ENCODE data around the gene NMNAT3.

Gene NMNAT3

GRCh38 chr3:139695426-139696313 lies 17.9 kb upstream of the NMNAT3 start:
- Histone ChIP-seq H3K79me2 (ENCODE audit: insufficient read depth, low read length) (no peaks in the 10 kb centered on the region), H4K20me1 (ENCODE audit: insufficient read depth, low read length, poor library complexity, severe bottlenecking) (no peaks in the 10 kb centered on the region), H2AFZ (ENCODE audit: low read length) (no peak overlapping the region), H3K36me3 (ENCODE audit: insufficient read depth, low read length) (no peaks in the 10 kb centered on the region), H3K27me3 (ENCODE audit: insufficient read depth, low read length, poor library complexity, severe bottlenecking) (no peaks in the 10 kb centered on the region), H3K9me3 (ENCODE audit: insufficient read depth, low read depth, low read length) (no peaks in the 10 kb centered on the region), H3K9ac (ENCODE audit: low read depth, low read length, poor library complexity, severe bottlenecking) (no peak overlapping the region), H3K4me2 (ENCODE audit: low read depth, low read length, poor library complexity, severe bottlenecking) (no peak overlapping the region), H3K4me1 (ENCODE audit: insufficient read depth, low read length, poor library complexity, severe bottlenecking) (no peaks in the 10 kb centered on the region), H3F3A (ENCODE audit: low read depth) (no peaks in the 10 kb centered on the region), H3K9me2 (replicated peaks; ENCODE audit: low read depth, low read length) (no peaks in the 10 kb centered on the region), H3K4me3 (ENCODE audit: low read length, poor library complexity, severe bottlenecking) (no peak overlapping the region)
- TF ChIP-seq EZH2phosphoT487 (IDR thresholded peaks at IDR 0.05; ENCODE audit: borderline replicate concordance): no peak
- TF ChIP-seq, protein P1, sequence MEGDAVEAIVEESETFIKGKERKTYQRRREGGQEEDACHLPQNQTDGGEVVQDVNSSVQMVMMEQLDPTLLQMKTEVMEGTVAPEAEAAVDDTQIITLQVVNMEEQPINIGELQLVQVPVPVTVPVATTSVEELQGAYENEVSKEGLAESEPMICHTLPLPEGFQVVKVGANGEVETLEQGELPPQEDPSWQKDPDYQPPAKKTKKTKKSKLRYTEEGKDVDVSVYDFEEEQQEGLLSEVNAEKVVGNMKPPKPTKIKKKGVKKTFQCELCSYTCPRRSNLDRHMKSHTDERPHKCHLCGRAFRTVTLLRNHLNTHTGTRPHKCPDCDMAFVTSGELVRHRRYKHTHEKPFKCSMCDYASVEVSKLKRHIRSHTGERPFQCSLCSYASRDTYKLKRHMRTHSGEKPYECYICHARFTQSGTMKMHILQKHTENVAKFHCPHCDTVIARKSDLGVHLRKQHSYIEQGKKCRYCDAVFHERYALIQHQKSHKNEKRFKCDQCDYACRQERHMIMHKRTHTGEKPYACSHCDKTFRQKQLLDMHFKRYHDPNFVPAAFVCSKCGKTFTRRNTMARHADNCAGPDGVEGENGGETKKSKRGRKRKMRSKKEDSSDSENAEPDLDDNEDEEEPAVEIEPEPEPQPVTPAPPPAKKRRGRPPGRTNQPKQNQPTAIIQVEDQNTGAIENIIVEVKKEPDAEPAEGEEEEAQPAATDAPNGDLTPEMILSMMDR (conservative IDR thresholded peaks at IDR 0.05; ENCODE audit: low read length): no peak

GRCh38 chr3:139695007-139695406 lies 17.2 kb upstream of the NMNAT3 start:
- Histone ChIP-seq H4K20me1 (ENCODE audit: insufficient read depth, low read length, poor library complexity, severe bottlenecking) (no peaks in the 10 kb centered on the region), H3K9me3 (ENCODE audit: insufficient read depth, low read depth, low read length) (no peaks in the 10 kb centered on the region), H3K27me3 (ENCODE audit: insufficient read depth, low read length, poor library complexity, severe bottlenecking) (no peaks in the 10 kb centered on the region), H3K4me2 (ENCODE audit: low read depth, low read length, poor library complexity, severe bottlenecking) (no peak overlapping the region), H2AFZ (ENCODE audit: low read length) (no peak overlapping the region), H3K9ac (ENCODE audit: low read depth, low read length, poor library complexity, severe bottlenecking) (no peak overlapping the region), H3F3A (ENCODE audit: low read depth) (no peaks in the 10 kb centered on the region), H3K4me1 (ENCODE audit: insufficient read depth, low read length, poor library complexity, severe bottlenecking) (no peaks in the 10 kb centered on the region), H3K4me3 (ENCODE audit: low read length, poor library complexity, severe bottlenecking) (no peak overlapping the region), H3K79me2 (ENCODE audit: insufficient read depth, low read length) (no peaks in the 10 kb centered on the region), H3K9me2 (replicated peaks; ENCODE audit: low read depth, low read length) (no peaks in the 10 kb centered on the region), H3K36me3 (ENCODE audit: insufficient read depth, low read length) (no peaks in the 10 kb centered on the region)
- TF ChIP-seq, protein P1 (conservative IDR thresholded peaks at IDR 0.05; ENCODE audit: low read length): no peak
- no peak for TF ChIP-seq EZH2phosphoT487 (IDR thresholded peaks at IDR 0.05; ENCODE audit: borderline replicate concordance)

DNA sequence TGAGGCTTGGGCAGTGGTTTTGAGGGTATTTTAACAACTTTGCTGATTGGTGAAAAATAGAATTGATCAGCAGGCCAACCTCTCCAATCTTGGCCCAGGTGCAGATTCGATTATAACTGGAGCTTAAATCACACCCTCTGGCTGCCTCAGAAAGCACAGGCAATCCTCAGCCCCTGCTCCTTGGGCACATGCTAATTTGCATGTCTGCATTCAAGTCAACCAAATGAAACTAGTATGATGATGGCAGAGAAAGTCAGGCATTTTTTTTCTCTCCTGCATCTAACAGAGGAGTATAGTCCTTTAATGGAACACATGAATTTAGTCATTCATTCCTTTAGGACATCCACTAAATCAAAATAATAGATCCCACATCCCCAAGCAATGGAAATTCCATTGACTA lies 16.8 kb upstream of the NMNAT3 start:
- Histone ChIP-seq H3K4me3 (ENCODE audit: low read length, poor library complexity, severe bottlenecking) (no peak overlapping the region), H3K9me2 (replicated peaks; ENCODE audit: low read depth, low read length) (no peaks in the 10 kb centered on the region), H3K79me2 (ENCODE audit: insufficient read depth, low read length) (no peaks in the 10 kb centered on the region), H3K9me3 (ENCODE audit: insufficient read depth, low read depth, low read length) (no peaks in the 10 kb centered on the region), H3K9ac (ENCODE audit: low read depth, low read length, poor library complexity, severe bottlenecking) (no peak overlapping the region), H3K27me3 (ENCODE audit: insufficient read depth, low read length, poor library complexity, severe bottlenecking) (no peaks in the 10 kb centered on the region), H3K36me3 (ENCODE audit: insufficient read depth, low read length) (no peaks in the 10 kb centered on the region), H3K4me2 (ENCODE audit: low read depth, low read length, poor library complexity, severe bottlenecking) (no peak overlapping the region), H2AFZ (ENCODE audit: low read length) (no peak overlapping the region), H3F3A (ENCODE audit: low read depth) (no peaks in the 10 kb centered on the region), H3K4me1 (ENCODE audit: insufficient read depth, low read length, poor library complexity, severe bottlenecking) (no peaks in the 10 kb centered on the region), H4K20me1 (ENCODE audit: insufficient read depth, low read length, poor library complexity, severe bottlenecking) (no peaks in the 10 kb centered on the region)
- TF ChIP-seq, protein P1 (conservative IDR thresholded peaks at IDR 0.05; ENCODE audit: low read length): no peak
- TF ChIP-seq EZH2phosphoT487 (IDR thresholded peaks at IDR 0.05; ENCODE audit: borderline replicate concordance): no peak

All from Loucy (cell line).